A172 (cell line): ENCODE results near the gene DLX6. TPM values are rescaled to one million over a fixed set of nuclear protein-coding genes. Genes with fewer than 3 reads are reported as not detected.
A peak's percentile ranks its signal among the peaks of the same experiment; 100 is the strongest.
"Not testable (repeated sequence)": the region's sequence is repeated elsewhere in the genome, so short reads cannot be mapped to it uniquely, and the experiment has no call there.

Experiments used
- DNase-seq: peaks from one replicate; pipeline ENCODE4 v3.0.0-alpha.2; 2015; ENCODE audit warnings: low spot score
- total RNA-seq: library from RNA; depleted of rRNA; stranded (reverse); fragments of >200 nt; shearing (Covaris generic); gene quantifications from 2 replicates; pipeline ENCODE4 v1.2.3, GENCODE V29; 2014; rRNA removed

The DLX6 gene
- total RNA-seq, 1 experiment from 2014 or later: not detected

- no peak for DNase-seq
Measured at GRCh38 chr7:97022491-97023306, 17.3 kb downstream of the DLX6 start.

- no peak for DNase-seq
Measured at GRCh38 chr7:97024209-97025129, 19.1 kb downstream of the DLX6 start, which contains the start of gene DLX5. TSS of gene DLX5 (minus strand) at chr7:97024831. CDS start at chr7:97024623, 208 bp downstream.

GRCh38 chr7:97025130-97025499 lies 19.8 kb downstream of the DLX6 start:
- no peak for DNase-seq

GRCh38 chr7:97025983-97026714 lies 20.8 kb downstream of the DLX6 start:
- no peak for DNase-seq

- no peak for DNase-seq
Measured at GRCh38 chr7:97026715-97027426, 21.5 kb downstream of the DLX6 start.

GRCh38 chr7:97027427-97028234 lies 22.3 kb downstream of the DLX6 start:
- DNase-seq: peak; percentile 74

GRCh38 chr7:97034213-97034852 lies 29.0 kb downstream of the DLX6 start:
- DNase-seq: not testable (repeated sequence)

GRCh38 chr7:97039374-97040065 lies 34.2 kb downstream of the DLX6 start:
- DNase-seq: no peak

- DNase-seq: no peak
Measured at GRCh38 chr7:97043281-97043680, 37.9 kb downstream of the DLX6 start.

Other genes starting within 250 kb of the DLX6 start
- gene DLX5, start 19.3 kb downstream of the DLX6 start, total RNA-seq: not detected in 2 replicates
- 8.4 and 11.7 TPM in 2 replicates for gene SDHAF3, start 112.1 kb downstream of the DLX6 start, total RNA-seq